ENCODE data around the gene TCF12. TPM values are rescaled to one million over a fixed set of nuclear protein-coding genes. Genes with fewer than 3 reads are reported as not detected.

Gene TCF12
- total RNA-seq, 2 donors from 2014 or later = 44.9 to 55.5 TPM

DNA sequence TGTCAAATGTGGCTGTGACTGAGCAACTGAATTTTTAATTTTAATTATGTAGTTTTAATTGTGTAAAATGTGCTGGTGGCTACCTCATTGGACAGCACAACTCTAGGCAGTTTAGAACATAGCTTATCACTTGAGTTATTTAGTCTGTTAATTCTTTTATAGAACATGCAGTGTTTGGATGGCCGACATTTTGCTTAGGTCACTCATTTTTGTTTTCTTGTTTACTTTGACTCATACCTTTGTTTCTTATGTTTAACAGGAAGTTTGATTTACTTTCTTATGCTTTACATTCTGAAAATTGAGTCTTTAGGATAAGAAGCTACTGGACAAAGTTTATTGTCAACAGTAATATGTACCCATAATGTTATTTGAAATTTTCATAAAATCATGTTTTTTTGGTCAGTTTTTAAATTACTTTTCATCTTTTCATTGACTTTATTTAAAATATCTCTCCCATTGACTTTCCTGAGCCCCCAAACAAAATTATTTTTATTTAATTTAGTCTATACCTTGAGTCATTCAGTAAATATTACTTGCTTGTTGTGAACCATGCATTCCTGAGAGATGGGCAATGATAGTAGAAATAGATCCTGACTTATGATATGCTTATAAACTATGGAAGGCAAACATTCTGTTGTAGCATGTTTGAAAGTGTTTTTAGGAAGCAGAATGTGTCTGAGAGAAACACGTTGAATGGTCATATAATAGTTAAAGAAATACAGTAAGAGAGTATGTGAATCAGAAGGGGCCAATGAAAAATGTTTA is 60.6 kb downstream of the TCF12 start:
- peaks cover 0 to 6% of the 10 kb centered on the region in 2 donors for H3K36me3 Mint-ChIP-seq

GRCh38 chr15:56980473-56980872 is 62.0 kb downstream of the TCF12 start:
- Mint-ChIP-seq H3K27ac (no peak overlapping the region), H3K9me3 (peaks cover 0 to 4% of the 10 kb centered on the region in 2 donors), H3K36me3 (peaks cover 0 to 6% of the 10 kb centered on the region in 2 donors)
- ATAC-seq (no peak), DNase-seq (ENCODE audit: low spot score in 2 of 2) (no peak)

More for the DNA sequence above, 60.6 kb downstream of the TCF12 start:
- Mint-ChIP-seq H3K27ac (no peak overlapping the region), H3K9me3 (peaks cover 0 to 4% of the 10 kb centered on the region in 2 donors)
- ATAC-seq (no peak), DNase-seq (ENCODE audit: low spot score in 2 of 2) (no peak)

GRCh38 chr15:56981160-56981559 is 62.7 kb downstream of the TCF12 start:
- ATAC-seq (no peak), DNase-seq (ENCODE audit: low spot score in 2 of 2) (no peak)
- Mint-ChIP-seq H3K27ac (no peak overlapping the region), H3K9me3 (no peaks in the 10 kb centered on the region), H3K36me3 (peaks cover 0 to under 1% of the 10 kb centered on the region in 2 donors)

GRCh38 chr15:56982987-56983386 is 64.5 kb downstream of the TCF12 start:
- H3K36me3 Mint-ChIP-seq = no peaks in the 10 kb centered on the region
- H3K27ac Mint-ChIP-seq = no peak overlapping the region
- no peak for DNase-seq (ENCODE audit: low spot score in 2 of 2)
- H3K9me3 Mint-ChIP-seq = no peaks in the 10 kb centered on the region
- peak in 1 of 2 donors; percentile 34 for ATAC-seq

DNA sequence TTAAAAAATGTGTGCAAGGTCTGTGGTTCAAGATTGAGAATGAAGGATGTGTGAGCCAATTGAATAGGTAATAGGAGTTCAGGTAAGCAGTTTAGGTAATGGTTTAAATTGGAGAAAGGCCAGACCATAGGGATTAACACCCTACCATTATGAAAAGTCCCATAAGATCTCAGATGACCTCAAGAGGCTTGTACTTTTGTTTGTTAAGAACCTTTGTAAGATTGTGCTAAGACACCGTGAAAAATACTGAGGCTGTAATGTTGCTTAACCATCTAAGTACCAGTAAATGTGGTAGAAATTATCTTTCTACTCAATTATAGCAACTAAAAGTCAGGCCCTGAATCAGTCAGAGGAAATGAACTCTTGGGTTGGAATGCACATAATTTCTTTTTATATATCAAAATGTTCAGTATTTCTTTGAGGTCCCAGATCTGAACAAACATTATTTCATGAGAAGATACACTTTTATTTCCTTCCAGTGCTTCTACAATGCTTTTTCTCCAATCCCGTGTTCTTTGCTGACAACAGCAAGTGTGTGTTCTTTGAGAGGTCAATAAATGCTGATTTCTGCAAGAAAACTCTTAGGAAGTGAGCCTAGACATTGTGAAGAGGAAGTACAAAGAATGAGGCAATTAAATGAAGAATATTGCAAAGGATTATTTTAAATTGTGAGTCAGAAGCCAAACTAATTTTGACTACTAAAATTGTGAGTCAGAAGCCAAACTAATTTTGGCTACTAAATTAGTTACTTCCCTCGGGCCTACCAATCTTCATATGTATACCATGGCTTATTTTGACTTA is 66.4 kb downstream of the TCF12 start:
- DNase-seq (ENCODE audit: low spot score in 2 of 2) (no peak), ATAC-seq (peak in 1 of 2 donors; percentile 23)
- no peaks in the 10 kb centered on the region for H3K9me3 Mint-ChIP-seq
- no peaks in the 10 kb centered on the region for H3K36me3 Mint-ChIP-seq
- H3K27ac Mint-ChIP-seq = peak overlapping the region in 1 of 2 donors; percentile 23

DNA sequence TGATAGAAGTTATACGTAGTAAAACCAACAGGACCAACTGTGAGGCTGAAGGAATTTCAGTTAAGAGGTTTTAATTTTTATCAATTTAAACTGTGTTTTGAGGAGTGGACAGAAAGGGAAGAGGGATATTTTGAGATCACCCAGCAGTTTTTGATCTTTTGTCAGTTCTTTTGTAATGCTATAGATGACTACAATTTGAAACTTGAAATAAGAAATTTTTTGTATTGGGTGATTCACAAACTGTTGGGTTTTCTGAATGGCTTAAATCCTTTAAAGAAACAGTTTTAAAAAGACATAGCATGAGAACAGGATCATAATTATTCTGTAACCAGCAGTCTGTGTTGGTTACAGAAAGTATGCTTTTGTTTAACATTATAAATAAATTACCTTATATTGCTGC is 67.4 kb downstream of the TCF12 start:
- DNase-seq (ENCODE audit: low spot score in 2 of 2) = no peak
- H3K36me3 Mint-ChIP-seq = no peaks in the 10 kb centered on the region
- H3K9me3 Mint-ChIP-seq = no peaks in the 10 kb centered on the region
- H3K27ac Mint-ChIP-seq = peak overlapping the region in 1 of 2 donors; percentile 23
- ATAC-seq = peak in 1 of 2 donors; percentile 68

GRCh38 chr15:56987286-56987685 is 68.8 kb downstream of the TCF12 start:
- peaks cover 0 to 2% of the 10 kb centered on the region in 2 donors for H3K36me3 Mint-ChIP-seq
- H3K27ac Mint-ChIP-seq = peak overlapping the region in 1 of 2 donors; percentile 29
- DNase-seq (ENCODE audit: low spot score in 2 of 2) = no peak
- H3K9me3 Mint-ChIP-seq = no peaks in the 10 kb centered on the region
- no peak for ATAC-seq

GRCh38 chr15:56988219-56988618 is 69.8 kb downstream of the TCF12 start:
- no peak for DNase-seq (ENCODE audit: low spot score in 2 of 2)
- ATAC-seq = peak in 1 of 2 donors; percentile 79
- Mint-ChIP-seq H3K36me3 (peaks cover 7 to 11% of the 10 kb centered on the region in 2 donors), H3K27ac (no peak overlapping the region), H3K9me3 (no peaks in the 10 kb centered on the region)

GRCh38 chr15:56989411-56989924 is 71.0 kb downstream of the TCF12 start:
- peaks cover 13 to 22% of the 10 kb centered on the region in 2 donors for H3K36me3 Mint-ChIP-seq
- DNase-seq (ENCODE audit: low spot score in 2 of 2) (no peak), ATAC-seq (no peak)
- no peaks in the 10 kb centered on the region for H3K9me3 Mint-ChIP-seq
- H3K27ac Mint-ChIP-seq = no peak overlapping the region

- Mint-ChIP-seq H3K27ac (no peak overlapping the region), H3K36me3 (peaks cover 19 to 22% of the 10 kb centered on the region in 2 donors), H3K9me3 (no peaks in the 10 kb centered on the region)
- DNase-seq (ENCODE audit: low spot score in 2 of 2) = no peak
- ATAC-seq = no peak
Measured at GRCh38 chr15:56991017-56991416, 72.6 kb downstream of the TCF12 start.

- H3K36me3 Mint-ChIP-seq = peaks cover 19 to 28% of the 10 kb centered on the region in 2 donors
- DNase-seq (ENCODE audit: low spot score in 2 of 2) = no peak
- no peak overlapping the region for H3K27ac Mint-ChIP-seq
- no peaks in the 10 kb centered on the region for H3K9me3 Mint-ChIP-seq
- ATAC-seq = no peak
Measured at GRCh38 chr15:56992725-56993124, 74.3 kb downstream of the TCF12 start.

GRCh38 chr15:56994280-56994679 is 75.8 kb downstream of the TCF12 start:
- no peaks in the 10 kb centered on the region for H3K9me3 Mint-ChIP-seq
- no peak overlapping the region for H3K27ac Mint-ChIP-seq
- H3K36me3 Mint-ChIP-seq = peaks cover 19 to 28% of the 10 kb centered on the region in 2 donors
- ATAC-seq (no peak), DNase-seq (ENCODE audit: low spot score in 2 of 2) (no peak)

DNA sequence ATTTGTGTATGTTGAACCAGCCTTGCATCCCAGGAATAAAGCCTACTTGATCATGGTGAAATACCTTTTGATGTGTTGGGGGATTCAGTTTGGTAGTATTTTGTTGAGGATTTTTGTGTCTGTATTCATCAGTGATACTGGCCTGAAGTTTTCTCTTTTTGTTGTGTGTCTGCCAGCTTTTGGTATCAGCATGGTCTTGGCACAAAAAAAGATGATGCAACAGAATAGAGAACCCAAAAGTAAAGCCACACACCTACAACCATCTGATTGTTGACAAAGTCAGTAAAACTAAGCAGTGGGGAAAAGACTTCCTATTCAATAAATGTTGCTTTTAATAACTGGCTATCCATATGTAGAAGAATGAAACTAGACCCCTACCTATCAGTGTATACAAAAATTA is 77.6 kb downstream of the TCF12 start:
- Mint-ChIP-seq H3K36me3 (peaks cover 19 to 28% of the 10 kb centered on the region in 2 donors), H3K9me3 (no peaks in the 10 kb centered on the region), H3K27ac (no peak overlapping the region)
- DNase-seq (ENCODE audit: low spot score in 2 of 2) (no peak), ATAC-seq (no peak)

- H3K27ac Mint-ChIP-seq = no peak overlapping the region
- H3K36me3 Mint-ChIP-seq = peaks cover 19 to 28% of the 10 kb centered on the region in 2 donors
- DNase-seq (ENCODE audit: low spot score in 2 of 2) (no peak), ATAC-seq (no peak)
- H3K9me3 Mint-ChIP-seq = no peaks in the 10 kb centered on the region
Measured at GRCh38 chr15:56996746-56997470, 78.5 kb downstream of the TCF12 start.

- DNase-seq (ENCODE audit: low spot score in 2 of 2) (no peak), ATAC-seq (no peak)
- Mint-ChIP-seq H3K36me3 (peaks cover 0 to 8% of the 10 kb centered on the region in 2 donors), H3K27ac (no peak overlapping the region), H3K9me3 (no peaks in the 10 kb centered on the region)
Measured at GRCh38 chr15:57003418-57003817, 85.0 kb downstream of the TCF12 start.

- no peaks in the 10 kb centered on the region for H3K9me3 Mint-ChIP-seq
- no peak for ATAC-seq
- peaks cover 0 to 8% of the 10 kb centered on the region in 2 donors for H3K36me3 Mint-ChIP-seq
- no peak for DNase-seq (ENCODE audit: low spot score in 2 of 2)
- H3K27ac Mint-ChIP-seq = no peak overlapping the region
Measured at GRCh38 chr15:57005244-57005643, 86.8 kb downstream of the TCF12 start.

Measured in activated naive CD4-positive, alpha-beta T cell treated with anti-CD3 and anti-CD28 coated beads, Interleukin-2, amount 50 U/mL, for 72 hours (primary cell).